ENCODE results near the gene PANX1.
A peak's percentile ranks its signal among the peaks of the same experiment; 100 is the strongest.

Gene PANX1

GRCh38 chr11:94130298-94131046 is 1.8 kb downstream of the PANX1 start:
- Histone ChIP-seq H3K36me3 (ENCODE audit: control insufficient read depth, insufficient read depth, low read length) (no peaks in the 10 kb centered on the region), H3K4me3 (replicated peaks; ENCODE audit: low read depth, low read length) (peak overlapping the region; percentile 78), H3K27me3 (replicated peaks; ENCODE audit: control insufficient read depth, insufficient read depth, low read length) (no peaks in the 10 kb centered on the region)
- DNase-seq (ENCODE audit: extremely low read depth, insufficient read length), result no peak
- TF ChIP-seq CTCF (IDR thresholded peaks at IDR 0.05; ENCODE audit: insufficient read depth, low read length, poor library complexity, severe bottlenecking), result no peak

- TF ChIP-seq CTCF (IDR thresholded peaks at IDR 0.05; ENCODE audit: insufficient read depth, low read length, poor library complexity, severe bottlenecking), result no peak
- Histone ChIP-seq H3K4me3 (replicated peaks; ENCODE audit: low read depth, low read length) (no peak overlapping the region), H3K36me3 (ENCODE audit: control insufficient read depth, insufficient read depth, low read length) (no peaks in the 10 kb centered on the region), H3K27me3 (replicated peaks; ENCODE audit: control insufficient read depth, insufficient read depth, low read length) (no peaks in the 10 kb centered on the region)
- DNase-seq (ENCODE audit: extremely low read depth, insufficient read length), result no peak
These were observed 2.5 kb downstream of the PANX1 start for GRCh38 chr11:94131047-94131717.

GRCh38 chr11:94131718-94132115 is 3.1 kb downstream of the PANX1 start:
- Histone ChIP-seq H3K27me3 (replicated peaks; ENCODE audit: control insufficient read depth, insufficient read depth, low read length) (no peaks in the 10 kb centered on the region), H3K36me3 (ENCODE audit: control insufficient read depth, insufficient read depth, low read length) (no peaks in the 10 kb centered on the region), H3K4me3 (replicated peaks; ENCODE audit: low read depth, low read length) (no peak overlapping the region)
- DNase-seq (ENCODE audit: extremely low read depth, insufficient read length), result no peak
- no peak for TF ChIP-seq CTCF (IDR thresholded peaks at IDR 0.05; ENCODE audit: insufficient read depth, low read length, poor library complexity, severe bottlenecking)

GRCh38 chr11:94132152-94132558 is 3.5 kb downstream of the PANX1 start:
- H3K4me3 ChIP-seq (replicated peaks; ENCODE audit: low read depth, low read length), result no peak overlapping the region
- TF ChIP-seq CTCF (IDR thresholded peaks at IDR 0.05; ENCODE audit: insufficient read depth, low read length, poor library complexity, severe bottlenecking), result no peak
- no peaks in the 10 kb centered on the region for H3K36me3 ChIP-seq (ENCODE audit: control insufficient read depth, insufficient read depth, low read length)
- H3K27me3 ChIP-seq (replicated peaks; ENCODE audit: control insufficient read depth, insufficient read depth, low read length), result no peaks in the 10 kb centered on the region
- no peak for DNase-seq (ENCODE audit: extremely low read depth, insufficient read length)

- no peak for TF ChIP-seq CTCF (IDR thresholded peaks at IDR 0.05; ENCODE audit: insufficient read depth, low read length, poor library complexity, severe bottlenecking)
- Histone ChIP-seq H3K27me3 (replicated peaks; ENCODE audit: control insufficient read depth, insufficient read depth, low read length) (no peaks in the 10 kb centered on the region), H3K36me3 (ENCODE audit: control insufficient read depth, insufficient read depth, low read length) (no peaks in the 10 kb centered on the region), H3K4me3 (replicated peaks; ENCODE audit: low read depth, low read length) (no peak overlapping the region)
- DNase-seq (ENCODE audit: extremely low read depth, insufficient read length), result no peak
These were observed 4.3 kb downstream of the PANX1 start for GRCh38 chr11:94132823-94133408.

Measured in GM06990 (cell line).